GM18505 (cell line): ENCODE data around the gene PLK5.
"Not testable (repeated sequence)": the region's sequence is repeated elsewhere in the genome, so short reads cannot be mapped to it uniquely, and the experiment has no call there.

Source experiments
- ATAC-seq: cut with Tn5 transposase; IDR thresholded peaks from one replicate; pipeline ENCODE4 v1.9.1; 2021; ENCODE audit not compliant: unreplicated experiment
- POLR2A ChIP-seq: IDR thresholded peaks from 4 replicates; pipeline ENCODE4 v1.6.1; 2011; ENCODE audit warnings: borderline replicate concordance; ENCODE audit not compliant: insufficient read depth, insufficient read length; ENCODE audit errors: extremely low read depth

Gene PLK5, protein sequence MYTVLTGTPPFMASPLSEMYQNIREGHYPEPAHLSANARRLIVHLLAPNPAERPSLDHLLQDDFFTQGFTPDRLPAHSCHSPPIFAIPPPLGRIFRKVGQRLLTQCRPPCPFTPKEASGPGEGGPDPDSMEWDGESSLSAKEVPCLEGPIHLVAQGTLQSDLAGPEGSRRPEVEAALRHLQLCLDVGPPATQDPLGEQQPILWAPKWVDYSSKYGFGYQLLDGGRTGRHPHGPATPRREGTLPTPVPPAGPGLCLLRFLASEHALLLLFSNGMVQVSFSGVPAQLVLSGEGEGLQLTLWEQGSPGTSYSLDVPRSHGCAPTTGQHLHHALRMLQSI

GRCh38 chr19:1523412-1524286, at the start of gene PLK5:
TSS of gene PLK5 (plus strand) at chr19:1524077. CDS start at chr19:1526997, 2,920 bp downstream.
- no peak for TF ChIP-seq POLR2A
- ATAC-seq = no peak

DNA sequence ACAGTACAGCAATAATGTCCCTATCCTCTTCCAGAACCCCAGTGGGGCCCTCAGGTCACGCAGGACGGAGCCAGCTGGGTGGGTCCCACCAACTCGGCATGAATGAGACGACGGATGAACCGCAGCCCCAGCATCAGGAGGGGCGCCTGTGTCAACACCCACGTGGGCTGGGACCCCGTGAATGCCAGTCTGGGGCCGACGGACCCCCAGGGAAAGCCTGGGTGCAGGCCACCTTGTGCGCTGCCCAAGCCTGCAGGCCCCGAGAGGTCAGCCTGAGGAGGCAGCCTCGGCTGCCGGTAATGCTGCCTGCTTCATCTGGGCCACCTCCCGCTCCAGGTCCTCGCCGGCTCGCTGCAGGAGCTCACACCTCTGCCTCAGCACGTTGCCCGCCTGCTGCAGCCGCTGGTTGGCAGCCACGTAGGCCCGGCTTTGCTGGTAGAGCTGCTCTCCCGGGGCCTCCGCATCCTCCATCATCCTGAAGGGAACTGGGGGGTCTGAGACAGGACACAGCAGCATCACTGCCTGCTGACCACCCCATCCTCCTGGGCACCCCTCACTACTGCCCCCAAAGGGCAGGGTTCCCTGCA, 49.0 kb upstream of the PLK5 start:
- ATAC-seq = no peak
- no peak for TF ChIP-seq POLR2A

- no peak for ATAC-seq
- no peak for TF ChIP-seq POLR2A
Observed at GRCh38 chr19:1475751-1476437, 48.0 kb upstream of the PLK5 start.

DNA sequence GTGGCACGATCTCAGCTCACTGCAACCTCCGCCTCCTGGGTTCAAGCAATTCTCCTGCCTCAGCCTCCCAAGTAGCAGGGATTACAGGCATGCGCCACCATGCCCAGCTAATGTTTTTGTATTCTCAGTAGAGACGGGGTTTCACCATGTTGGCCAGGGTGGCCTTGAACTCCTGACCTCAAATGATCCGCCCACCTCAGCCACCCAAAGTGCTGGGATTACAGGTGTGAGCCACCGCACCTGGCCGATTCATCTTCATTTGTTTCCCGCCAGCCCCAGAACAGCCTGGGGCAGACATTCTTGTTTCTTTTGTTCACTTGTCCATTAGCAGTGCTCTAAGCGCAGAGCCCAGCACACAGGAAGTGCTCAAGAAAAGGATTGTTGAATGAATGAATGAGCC, 46.8 kb upstream of the PLK5 start:
- ATAC-seq = not testable (repeated sequence)

- peak; percentile 94 for TF ChIP-seq POLR2A
- peak; percentile 81 for ATAC-seq
Observed at GRCh38 chr19:1478934-1479707, 44.8 kb upstream of the PLK5 start, which contains the start of gene C19orf25. TSS of gene C19orf25 (minus strand) at chr19:1479215. CDS start at chr19:1478903, 312 bp downstream.

DNA sequence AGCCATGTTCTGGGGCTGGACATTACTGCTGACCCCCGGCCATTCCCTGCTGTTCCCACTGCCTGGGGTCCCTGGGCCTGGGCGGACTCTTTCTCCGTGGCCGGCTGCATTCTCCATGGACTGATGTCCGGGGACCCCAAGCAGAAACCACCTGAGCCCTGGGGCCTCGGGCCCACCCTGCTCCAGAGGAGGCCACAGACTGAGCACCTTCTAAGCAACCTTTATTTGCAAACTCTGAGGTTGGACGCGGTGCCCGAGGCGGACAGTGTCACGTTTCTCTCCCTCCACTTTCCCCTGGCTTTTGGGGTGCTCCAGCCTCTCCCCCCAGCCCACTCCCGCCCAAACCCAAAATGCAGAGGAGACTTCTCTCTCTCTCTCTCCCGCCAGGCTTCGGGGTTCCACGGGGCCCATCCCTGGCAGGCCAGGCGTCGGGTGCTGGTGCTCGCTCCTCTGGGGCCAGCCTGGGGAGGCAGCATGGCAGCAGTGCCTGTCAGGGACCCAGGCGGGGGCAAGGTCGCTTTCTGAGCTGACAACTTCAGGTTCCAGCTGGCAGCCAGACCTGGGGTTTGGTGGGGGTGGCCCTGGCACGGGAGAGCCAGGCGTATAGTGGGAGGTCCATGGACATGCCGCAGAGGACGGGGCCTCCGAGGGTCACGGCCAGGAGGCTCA, 42.5 kb upstream of the PLK5 start:
- no peak for TF ChIP-seq POLR2A
- ATAC-seq = no peak

- TF ChIP-seq POLR2A = no peak
- ATAC-seq = no peak
Observed at GRCh38 chr19:1481893-1482360, 42.0 kb upstream of the PLK5 start.

GRCh38 chr19:1482361-1483130, 41.3 kb upstream of the PLK5 start:
- ATAC-seq = no peak
- TF ChIP-seq POLR2A = no peak

- ATAC-seq = no peak
- TF ChIP-seq POLR2A = no peak
Observed at GRCh38 chr19:1483131-1483978, 40.5 kb upstream of the PLK5 start.

- ATAC-seq = no peak
Observed at GRCh38 chr19:1483979-1484428, 39.9 kb upstream of the PLK5 start.

More at GRCh38 chr19:1483979-1484428, 39.9 kb upstream of the PLK5 start:
- TF ChIP-seq POLR2A = no peak
